Vagina (tissue), 2 donors: ENCODE measurements around the gene TMA16.

Experiments used
- POLR2A ChIP-seq, 2 donors: fragments of 450-650 bp; IDR thresholded peaks; one replicate each; pipeline ENCODE4 v1.6.1; 2017; ENCODE audit warnings: antibody characterized with exemption in 2 of 2, mild to moderate bottlenecking in 2 of 2, moderate library complexity in 2 of 2
- TF ChIP-seq, protein P1 (sequence below), 3 experiments: fragments of 450-650 bp in 2 of 3; fragments of 200-600 bp in 1 of 3; sonication (generic) in 1 of 3; IDR thresholded peaks; one replicate each; pipeline ENCODE4 v1.5.1; 2017 to 2019; ENCODE audit warnings: antibody characterized with exemption in 3 of 3, mild to moderate bottlenecking in 2 of 3, moderate library complexity in 2 of 3

DNA sequence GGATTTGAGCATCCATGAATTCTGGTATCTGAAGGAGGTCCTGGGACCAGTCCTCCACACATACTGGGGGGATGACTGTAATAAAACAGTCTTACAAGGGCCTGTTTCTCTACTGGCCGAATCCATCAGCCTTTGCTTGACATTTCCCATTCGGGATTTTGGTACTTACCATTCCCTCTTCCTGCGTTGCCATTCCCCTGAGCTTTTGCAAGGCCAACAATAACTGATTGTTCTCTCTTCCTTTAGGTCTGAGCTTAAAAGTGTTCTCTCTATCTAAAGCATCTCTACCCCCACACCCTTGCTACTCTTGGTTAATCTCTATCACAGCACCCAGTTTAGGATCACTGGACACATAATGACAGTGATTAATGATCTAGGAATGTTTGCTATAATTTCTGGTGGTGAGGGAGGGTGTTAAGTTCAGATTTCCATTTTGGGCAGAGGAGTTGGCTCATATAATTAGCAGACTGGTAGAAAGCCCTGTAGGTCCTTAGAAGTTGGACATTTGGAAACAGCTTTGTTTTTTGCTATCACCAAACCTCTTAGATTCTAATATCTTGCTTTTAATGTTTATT, 29.4 kb downstream of the TMA16 start:
- no peak for TF ChIP-seq POLR2A (IDR thresholded peaks at IDR 0.05)
- TF ChIP-seq, protein P1, sequence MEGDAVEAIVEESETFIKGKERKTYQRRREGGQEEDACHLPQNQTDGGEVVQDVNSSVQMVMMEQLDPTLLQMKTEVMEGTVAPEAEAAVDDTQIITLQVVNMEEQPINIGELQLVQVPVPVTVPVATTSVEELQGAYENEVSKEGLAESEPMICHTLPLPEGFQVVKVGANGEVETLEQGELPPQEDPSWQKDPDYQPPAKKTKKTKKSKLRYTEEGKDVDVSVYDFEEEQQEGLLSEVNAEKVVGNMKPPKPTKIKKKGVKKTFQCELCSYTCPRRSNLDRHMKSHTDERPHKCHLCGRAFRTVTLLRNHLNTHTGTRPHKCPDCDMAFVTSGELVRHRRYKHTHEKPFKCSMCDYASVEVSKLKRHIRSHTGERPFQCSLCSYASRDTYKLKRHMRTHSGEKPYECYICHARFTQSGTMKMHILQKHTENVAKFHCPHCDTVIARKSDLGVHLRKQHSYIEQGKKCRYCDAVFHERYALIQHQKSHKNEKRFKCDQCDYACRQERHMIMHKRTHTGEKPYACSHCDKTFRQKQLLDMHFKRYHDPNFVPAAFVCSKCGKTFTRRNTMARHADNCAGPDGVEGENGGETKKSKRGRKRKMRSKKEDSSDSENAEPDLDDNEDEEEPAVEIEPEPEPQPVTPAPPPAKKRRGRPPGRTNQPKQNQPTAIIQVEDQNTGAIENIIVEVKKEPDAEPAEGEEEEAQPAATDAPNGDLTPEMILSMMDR (IDR thresholded peaks at IDR 0.05): no peak
